ENCODE data around the gene EXOSC1. TPM values are rescaled to one million over a fixed set of nuclear protein-coding genes. Genes with fewer than 3 reads are reported as not detected.

The EXOSC1 gene
- total and polyA plus RNA-seq, 2 of the 13 experiments (the other 11 are each of a cell fraction or from before 2014, with no cell fraction given) = 36.3 to 39.9 TPM

DNA sequence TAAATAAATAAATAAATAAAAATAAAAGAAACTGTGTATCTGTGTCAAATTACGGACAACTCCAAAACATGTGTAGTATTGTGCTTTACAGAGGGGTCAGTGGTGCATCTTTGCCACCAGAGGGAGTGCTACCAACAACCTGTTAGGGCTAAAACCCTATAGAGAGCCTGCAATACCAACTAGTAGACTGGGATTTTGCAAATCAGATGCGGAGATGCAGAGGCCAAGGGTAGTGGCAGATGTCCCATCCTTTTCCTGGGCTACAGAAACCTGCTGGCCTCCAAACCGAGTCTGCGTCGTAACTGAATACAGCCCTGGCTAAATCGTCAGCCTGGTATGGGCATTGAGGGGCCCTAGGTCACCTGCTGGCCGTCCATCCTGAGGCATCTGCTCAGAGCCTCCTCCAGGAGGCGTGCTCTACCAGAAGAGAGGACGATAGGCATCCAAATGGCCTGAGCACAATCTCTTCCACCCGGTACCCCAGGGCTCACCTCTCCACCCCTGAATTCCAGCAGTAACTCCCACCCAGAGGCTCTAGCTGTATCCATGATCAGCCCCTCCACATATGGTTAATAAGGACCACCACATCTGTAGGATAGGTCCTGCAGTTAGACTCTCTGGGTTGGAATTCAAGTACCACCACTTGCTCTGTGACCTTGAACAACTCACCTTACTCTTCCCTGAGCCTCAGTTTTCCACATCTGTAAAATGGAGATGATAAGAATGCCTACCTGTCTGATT lies 38.4 kb downstream of the EXOSC1 start (continued):
- no peak for TF ChIP-seq ZNF550 (CRISPR knock-in tag; IDR thresholded peaks at IDR 0.05; ENCODE audit: borderline replicate concordance)
- TF ChIP-seq CHCHD3 (CRISPR knock-in tag; IDR thresholded peaks at IDR 0.05) = no peak
- no peak for TF ChIP-seq ZNF749 (CRISPR knock-in tag; IDR thresholded peaks at IDR 0.05; ENCODE audit: borderline replicate concordance)
- TF ChIP-seq AKNA (CRISPR knock-in tag; IDR thresholded peaks at IDR 0.05; ENCODE audit: borderline replicate concordance) = no peak
- no peak for TF ChIP-seq ZNF432 (CRISPR knock-in tag; IDR thresholded peaks at IDR 0.05; ENCODE audit: borderline replicate concordance)
- TF ChIP-seq FOXK1 (CRISPR knock-in tag; IDR thresholded peaks at IDR 0.05; ENCODE audit: borderline replicate concordance, low read depth) = no peak
- no peak for TF ChIP-seq ZNF678 (CRISPR knock-in tag; IDR thresholded peaks at IDR 0.05)
- no peak; the same call in 1 of the 2 replicates for TF ChIP-seq PHF21A (CRISPR knock-in tag; IDR thresholded peaks at IDR 0.05)
- no peak for TF ChIP-seq RAD51 (IDR thresholded peaks at IDR 0.05; ENCODE audit: borderline replicate concordance)
- TF ChIP-seq FOSL2 (CRISPR knock-in tag; IDR thresholded peaks at IDR 0.05) = 0 out of 2 replicates have a peak, but pooled peaks have one; percentile 11
- no peak for TF ChIP-seq TRIM24 (CRISPR knock-in tag; IDR thresholded peaks at IDR 0.05)
- TF ChIP-seq TOPORS (CRISPR knock-in tag; IDR thresholded peaks at IDR 0.05) = no peak
- TF ChIP-seq, protein P1, sequence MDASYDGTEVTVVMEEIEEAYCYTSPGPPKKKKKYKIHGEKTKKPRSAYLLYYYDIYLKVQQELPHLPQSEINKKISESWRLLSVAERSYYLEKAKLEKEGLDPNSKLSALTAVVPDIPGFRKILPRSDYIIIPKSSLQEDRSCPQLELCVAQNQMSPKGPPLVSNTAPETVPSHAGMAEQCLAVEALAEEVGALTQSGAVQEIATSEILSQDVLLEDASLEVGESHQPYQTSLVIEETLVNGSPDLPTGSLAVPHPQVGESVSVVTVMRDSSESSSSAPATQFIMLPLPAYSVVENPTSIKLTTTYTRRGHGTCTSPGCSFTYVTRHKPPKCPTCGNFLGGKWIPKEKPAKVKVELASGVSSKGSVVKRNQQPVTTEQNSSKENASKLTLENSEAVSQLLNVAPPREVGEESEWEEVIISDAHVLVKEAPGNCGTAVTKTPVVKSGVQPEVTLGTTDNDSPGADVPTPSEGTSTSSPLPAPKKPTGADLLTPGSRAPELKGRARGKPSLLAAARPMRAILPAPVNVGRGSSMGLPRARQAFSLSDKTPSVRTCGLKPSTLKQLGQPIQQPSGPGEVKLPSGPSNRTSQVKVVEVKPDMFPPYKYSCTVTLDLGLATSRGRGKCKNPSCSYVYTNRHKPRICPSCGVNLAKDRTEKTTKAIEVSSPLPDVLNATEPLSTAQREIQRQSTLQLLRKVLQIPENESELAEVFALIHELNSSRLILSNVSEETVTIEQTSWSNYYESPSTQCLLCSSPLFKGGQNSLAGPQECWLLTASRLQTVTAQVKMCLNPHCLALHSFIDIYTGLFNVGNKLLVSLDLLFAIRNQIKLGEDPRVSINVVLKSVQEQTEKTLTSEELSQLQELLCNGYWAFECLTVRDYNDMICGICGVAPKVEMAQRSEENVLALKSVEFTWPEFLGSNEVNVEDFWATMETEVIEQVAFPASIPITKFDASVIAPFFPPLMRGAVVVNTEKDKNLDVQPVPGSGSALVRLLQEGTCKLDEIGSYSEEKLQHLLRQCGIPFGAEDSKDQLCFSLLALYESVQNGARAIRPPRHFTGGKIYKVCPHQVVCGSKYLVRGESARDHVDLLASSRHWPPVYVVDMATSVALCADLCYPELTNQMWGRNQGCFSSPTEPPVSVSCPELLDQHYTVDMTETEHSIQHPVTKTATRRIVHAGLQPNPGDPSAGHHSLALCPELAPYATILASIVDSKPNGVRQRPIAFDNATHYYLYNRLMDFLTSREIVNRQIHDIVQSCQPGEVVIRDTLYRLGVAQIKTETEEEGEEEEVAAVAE (CRISPR knock-in tag; IDR thresholded peaks at IDR 0.05; ENCODE audit: borderline replicate concordance) = peak; percentile 16; the same call in 1 of the 2 replicates
- TF ChIP-seq ZNF598 (CRISPR knock-in tag; IDR thresholded peaks at IDR 0.05; ENCODE audit: borderline replicate concordance) = no peak
- TF ChIP-seq, protein P2, sequence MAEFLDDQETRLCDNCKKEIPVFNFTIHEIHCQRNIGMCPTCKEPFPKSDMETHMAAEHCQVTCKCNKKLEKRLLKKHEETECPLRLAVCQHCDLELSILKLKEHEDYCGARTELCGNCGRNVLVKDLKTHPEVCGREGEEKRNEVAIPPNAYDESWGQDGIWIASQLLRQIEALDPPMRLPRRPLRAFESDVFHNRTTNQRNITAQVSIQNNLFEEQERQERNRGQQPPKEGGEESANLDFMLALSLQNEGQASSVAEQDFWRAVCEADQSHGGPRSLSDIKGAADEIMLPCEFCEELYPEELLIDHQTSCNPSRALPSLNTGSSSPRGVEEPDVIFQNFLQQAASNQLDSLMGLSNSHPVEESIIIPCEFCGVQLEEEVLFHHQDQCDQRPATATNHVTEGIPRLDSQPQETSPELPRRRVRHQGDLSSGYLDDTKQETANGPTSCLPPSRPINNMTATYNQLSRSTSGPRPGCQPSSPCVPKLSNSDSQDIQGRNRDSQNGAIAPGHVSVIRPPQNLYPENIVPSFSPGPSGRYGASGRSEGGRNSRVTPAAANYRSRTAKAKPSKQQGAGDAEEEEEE (CRISPR knock-in tag; IDR thresholded peaks at IDR 0.05; ENCODE audit: borderline replicate concordance) = no peak
- TF ChIP-seq GABPA (IDR thresholded peaks at IDR 0.05; ENCODE audit: low read depth, low read length) = no peak
- TF ChIP-seq GABPA (CRISPR knock-in tag; IDR thresholded peaks at IDR 0.05; ENCODE audit: low read depth) = no peak
- peak; percentile 36 for TF ChIP-seq ZBTB7B (CRISPR knock-in tag; IDR thresholded peaks at IDR 0.05)
- TF ChIP-seq ZNF879 (CRISPR knock-in tag; IDR thresholded peaks at IDR 0.05) = no peak

Measured in HepG2 (cell line).